GM19463 (cell line): ENCODE results near the gene CEP131.

Source experiments
- ATAC-seq: cut with Tn5 transposase; IDR thresholded peaks from one replicate; pipeline ENCODE4 v1.9.1; 2021; ENCODE audit warnings: mild to moderate bottlenecking, moderate library complexity; ENCODE audit not compliant: unreplicated experiment

Gene CEP131

GRCh38 chr17:81189670-81190530 lies 32.9 kb downstream of the CEP131 start:
- ATAC-seq: no peak

- ATAC-seq: no peak
Observed at GRCh38 chr17:81189016-81189415, 33.7 kb downstream of the CEP131 start.

DNA sequence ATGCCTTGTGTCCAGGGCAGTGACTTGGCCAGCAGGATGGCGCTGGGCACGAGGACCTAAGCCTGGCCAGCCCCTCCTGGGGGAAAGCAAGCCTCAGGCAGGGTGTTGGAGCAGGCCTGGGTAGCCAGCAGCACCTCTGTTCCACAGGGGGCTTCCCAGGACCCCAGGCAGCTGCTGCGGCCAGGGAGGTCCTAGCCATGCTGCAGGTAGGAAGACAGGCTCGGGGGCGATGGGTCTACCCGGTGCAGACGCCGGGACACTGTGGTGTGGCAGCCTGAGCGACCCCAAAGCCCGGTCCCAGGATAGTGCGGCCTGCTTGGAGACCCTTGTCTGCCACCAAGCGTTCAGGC lies 34.3 kb downstream of the CEP131 start:
- ATAC-seq: no peak

DNA sequence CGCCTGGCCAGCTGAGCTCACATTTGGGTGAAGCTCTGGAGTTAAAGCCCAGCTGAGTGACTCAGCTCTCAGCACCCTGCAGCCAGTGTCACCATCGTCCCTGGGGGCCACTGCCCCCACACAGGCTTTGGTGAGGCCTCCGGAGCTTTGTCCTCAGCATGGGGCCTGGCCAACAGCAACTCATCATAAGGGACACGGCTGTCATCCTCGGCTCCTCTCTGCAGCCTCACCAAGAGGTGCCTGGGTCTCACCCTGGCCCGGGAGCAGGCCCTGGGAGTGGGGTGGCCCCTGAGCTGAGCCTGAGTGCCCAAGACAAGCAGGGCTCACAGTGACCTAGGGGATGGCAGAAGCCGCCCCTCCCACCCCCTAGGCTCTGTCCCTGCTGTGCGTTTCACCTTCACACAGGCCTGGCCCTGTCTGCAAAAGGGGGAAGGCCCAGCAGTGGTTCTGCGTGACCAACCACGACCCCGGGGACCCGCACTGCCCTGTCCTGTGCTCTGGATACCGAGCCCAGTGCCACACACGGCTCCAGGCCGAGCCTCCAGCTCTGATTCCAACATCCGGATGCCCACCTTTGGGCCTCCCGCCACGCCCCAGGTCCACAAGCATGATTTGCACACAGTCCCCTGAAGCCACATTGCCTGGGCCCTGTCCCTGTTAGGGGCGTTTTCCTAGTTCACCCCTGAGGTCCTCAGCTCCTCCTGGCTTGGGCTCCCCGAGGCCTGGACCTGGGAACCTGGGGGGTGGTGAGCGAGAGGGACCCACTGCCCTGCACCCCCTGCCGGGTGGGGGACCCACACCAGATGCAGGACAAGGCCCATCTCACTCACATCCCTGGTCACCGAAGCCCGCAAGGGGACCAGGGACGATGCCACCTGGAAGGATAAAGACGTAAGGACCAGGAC lies 34.9 kb downstream of the CEP131 start:
- no peak for ATAC-seq

DNA sequence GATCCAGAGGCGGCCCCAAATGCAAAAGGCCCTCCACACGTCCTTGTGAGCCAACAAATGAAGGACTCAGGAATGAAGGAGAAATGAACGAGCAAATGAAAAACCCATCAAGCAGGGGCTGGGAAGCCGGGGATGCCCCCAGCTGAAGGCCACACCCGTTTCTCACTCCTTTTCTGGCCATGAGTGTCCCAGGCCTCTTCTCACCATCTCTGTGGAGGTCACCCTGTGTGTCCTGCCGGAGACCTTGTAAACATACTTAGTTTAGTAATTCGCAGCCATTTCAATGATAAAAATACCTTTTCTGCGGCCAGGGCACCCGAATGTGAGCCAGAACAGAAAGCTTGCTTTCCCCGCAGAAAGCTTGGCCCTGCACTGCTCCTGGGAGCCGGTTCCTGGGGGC lies 35.6 kb downstream of the CEP131 start:
- ATAC-seq: no peak

- no peak for ATAC-seq
Observed at GRCh38 chr17:81186203-81186602, 36.6 kb downstream of the CEP131 start.

DNA sequence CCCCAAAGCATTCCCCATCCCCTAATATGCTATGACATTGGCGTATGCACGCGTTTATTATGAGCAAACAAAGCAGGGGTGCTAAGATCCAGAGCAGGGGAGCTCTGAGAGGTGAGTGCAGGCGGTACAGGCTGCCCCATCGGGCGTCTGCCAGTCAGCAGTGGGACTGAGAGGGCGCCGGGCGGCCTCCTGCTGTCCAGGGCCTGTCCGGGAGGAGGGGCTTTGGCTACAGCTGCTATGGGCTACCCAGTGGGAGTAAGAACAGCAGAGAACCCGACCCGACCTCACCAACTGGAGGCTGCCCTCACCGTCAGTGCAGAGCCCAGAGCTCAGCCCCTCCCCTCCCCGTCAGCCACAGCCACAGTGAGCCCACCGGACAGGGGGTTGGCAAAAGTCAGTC lies 38.2 kb downstream of the CEP131 start:
- no peak for ATAC-seq

DNA sequence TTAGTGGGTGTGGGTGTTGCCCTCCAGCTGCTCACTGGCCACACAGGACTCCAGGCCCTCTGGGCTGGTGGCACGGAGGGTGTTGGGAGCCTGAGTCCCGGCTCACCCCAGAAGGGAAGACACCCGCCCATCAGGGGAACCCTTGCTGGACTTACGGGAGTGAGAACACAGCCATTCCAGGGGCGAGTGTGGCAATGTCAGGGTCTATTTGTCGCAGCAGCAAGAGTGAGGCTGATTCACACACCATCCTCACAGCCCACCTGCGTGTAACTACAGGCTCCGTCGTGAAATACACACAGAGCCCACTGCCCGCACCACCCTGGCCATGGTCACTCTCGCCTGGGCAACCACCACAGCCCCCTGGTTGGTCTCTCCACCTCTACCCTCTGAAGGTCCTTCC lies 39.0 kb downstream of the CEP131 start:
- ATAC-seq: no peak

GRCh38 chr17:81183316-81183715 lies 39.4 kb downstream of the CEP131 start:
- ATAC-seq: no peak

DNA sequence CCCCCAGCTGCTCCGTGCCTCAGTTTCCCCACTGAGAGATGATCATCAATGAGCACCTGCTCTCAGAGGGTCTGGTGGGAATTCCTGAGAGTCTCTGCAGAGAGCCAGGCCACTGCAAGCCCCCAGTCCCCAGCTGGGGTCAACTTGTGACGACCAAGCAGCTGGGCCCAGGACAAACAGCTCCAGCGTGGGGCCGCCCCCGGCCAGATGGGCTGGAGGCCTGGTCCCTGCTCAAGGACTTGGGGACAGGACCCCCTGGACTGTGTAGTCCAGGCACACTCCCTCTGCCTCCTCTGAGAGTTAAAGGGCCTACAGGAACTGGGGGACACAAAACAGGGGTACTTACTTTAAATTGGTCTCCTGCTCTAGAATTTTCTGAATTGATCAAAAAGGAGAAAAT lies 40.2 kb downstream of the CEP131 start:
- ATAC-seq: no peak

GRCh38 chr17:81181811-81182185 lies 41.0 kb downstream of the CEP131 start:
- ATAC-seq: no peak

GRCh38 chr17:81180836-81181810 lies 41.6 kb downstream of the CEP131 start:
- no peak for ATAC-seq

- ATAC-seq: no peak
Observed at GRCh38 chr17:81179861-81180260, 42.9 kb downstream of the CEP131 start.

DNA sequence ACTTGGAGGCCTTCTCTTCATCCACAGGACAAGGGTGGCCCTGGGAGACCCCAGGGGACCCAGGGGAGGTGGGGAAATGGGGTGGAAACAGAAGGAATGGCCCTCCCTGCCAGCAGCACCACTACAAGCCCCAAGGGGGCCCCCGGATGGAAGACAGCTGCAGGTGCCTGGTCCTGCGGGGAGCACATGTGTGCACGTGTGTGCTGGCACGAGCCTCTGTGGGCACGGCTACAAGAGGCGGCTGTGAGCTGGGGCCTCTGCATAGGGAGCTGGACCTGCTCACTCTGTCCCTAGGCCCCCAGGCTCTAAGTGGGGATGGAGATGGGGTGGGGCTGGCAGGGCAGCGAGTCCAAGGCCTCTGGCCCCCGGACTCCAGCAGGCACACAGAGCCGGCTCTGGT lies 43.5 kb downstream of the CEP131 start:
- ATAC-seq: no peak

DNA sequence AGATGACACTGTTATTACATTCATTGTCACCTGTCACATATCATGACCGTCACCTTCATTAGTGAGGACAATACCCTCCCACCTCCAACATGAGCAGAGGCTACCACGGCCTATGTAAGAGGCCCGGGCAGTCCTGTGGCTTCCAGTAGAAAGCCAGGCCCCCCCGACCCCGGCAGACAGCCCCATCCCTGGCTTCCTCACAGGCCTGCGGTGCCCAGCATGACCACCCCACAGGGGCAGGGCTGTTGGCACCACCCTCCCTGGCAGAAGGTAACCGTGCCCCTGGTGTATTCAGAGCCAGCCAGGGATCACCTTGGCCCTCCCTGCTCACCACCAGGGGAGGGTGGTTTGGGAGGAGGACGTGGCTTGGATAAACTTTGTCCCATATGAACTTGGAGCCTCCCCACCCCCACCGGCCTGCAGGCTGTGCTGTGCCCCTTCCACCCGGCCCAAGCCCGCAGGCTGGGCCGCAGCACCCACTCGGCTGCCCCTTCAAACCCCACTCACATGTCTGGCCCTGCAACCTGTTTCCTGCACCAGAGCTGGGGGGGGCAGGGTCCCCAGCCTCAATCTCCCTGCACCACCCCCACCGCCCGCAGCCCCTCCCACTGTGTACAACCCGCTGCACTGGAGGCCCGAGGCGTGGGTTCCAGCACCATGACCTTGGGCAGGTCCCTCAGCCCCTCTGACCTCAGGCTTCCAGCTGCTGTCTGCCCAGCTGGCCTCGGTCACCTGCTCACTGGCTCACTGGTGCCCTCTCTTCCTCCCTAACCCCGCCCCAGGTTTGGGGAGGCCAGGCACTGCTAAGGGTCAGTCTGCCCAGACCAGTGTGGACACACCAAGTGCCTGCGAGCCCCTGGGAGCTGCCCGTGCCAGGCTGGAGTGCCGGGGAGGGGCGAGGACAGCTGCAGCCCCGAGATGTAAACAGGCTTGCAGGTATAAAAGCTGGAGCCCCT lies 44.4 kb downstream of the CEP131 start:
- ATAC-seq: no peak

- no peak for ATAC-seq
Observed at GRCh38 chr17:81176666-81177065, 46.1 kb downstream of the CEP131 start.

- ATAC-seq: no peak
Observed at GRCh38 chr17:81173762-81174155, 49.0 kb downstream of the CEP131 start.

DNA sequence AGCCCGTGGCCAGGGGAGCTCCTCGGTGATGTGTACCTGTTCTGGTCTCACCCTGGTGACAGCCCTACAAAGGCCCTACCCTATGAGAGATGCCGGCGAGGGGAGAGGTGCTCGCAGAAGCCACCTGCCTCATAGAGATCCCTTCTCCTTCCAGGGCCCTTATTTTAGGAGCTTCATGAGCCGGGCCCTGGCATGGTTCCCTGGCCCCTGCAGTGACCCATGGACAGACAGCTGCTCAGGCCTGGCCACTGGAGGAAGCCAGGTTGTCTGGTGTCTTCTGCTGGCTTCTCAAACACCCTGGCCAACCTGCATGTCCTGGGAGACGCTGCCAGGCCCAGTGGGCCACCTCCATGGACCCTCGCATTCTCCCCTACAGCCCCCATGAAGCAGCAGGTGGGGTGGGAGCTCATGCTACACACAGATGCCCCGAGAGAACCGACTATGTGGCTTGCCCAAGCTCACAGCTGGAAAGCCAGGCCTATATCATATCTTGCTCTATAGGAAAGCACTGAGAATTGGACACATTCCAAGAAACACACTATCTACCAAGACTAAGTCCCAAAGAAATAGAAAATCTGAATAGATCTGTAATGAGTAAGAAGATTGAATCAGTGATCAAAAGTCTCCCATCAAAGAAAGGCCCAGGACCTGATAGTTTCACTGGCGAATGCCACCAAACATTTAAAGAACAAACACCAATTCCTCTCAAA lies 49.6 kb downstream of the CEP131 start:
- no peak for ATAC-seq

DNA sequence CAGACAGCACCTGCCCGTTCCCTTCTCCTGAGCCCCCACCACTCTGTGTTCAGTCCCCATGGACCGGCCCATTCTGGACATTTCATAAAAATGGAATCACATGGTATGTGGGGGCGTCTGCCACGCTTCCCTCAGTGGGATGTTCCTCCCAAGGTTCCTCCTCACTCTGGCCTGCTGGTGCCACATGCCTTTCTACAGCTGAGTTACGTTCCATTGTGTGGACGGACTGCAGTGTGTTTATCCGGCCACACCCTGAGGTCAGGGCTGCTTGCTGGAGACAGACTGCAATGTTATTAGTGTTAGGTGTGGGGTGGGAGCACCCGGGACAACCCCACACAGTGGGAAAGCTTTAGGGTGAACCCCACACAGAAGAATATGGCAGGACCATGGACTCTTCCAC lies 50.8 kb downstream of the CEP131 start:
- no peak for ATAC-seq
